HepG2 (cell line): ENCODE measurements around the gene FRMD4A. TPM values are rescaled to one million over a fixed set of nuclear protein-coding genes. Genes with fewer than 3 reads are reported as not detected.

ENCODE experiments used
- ATAC-seq: fragments of 200-7000 bp; cut with Tn5 transposase; 3 replicates; pipeline ENCODE4 v1.9.1; 2020; ENCODE audit warnings: mild to moderate bottlenecking, moderate library complexity
- BruUV-seq: library from RNA; stranded (reverse); fragments of 400-500 nt; replicated peaks from 2 replicates; lab custom pipeline; 2021; lab: Mats Ljungman, UMichigan
- CTCF ChIA-PET: fragments of 300-600 bp; formaldehyde crosslinking; extraction: SDS; loops from one replicate; lab custom pipeline; 2021; ENCODE audit warnings: low total read pairs, inconsistent platforms, low intra/inter-chr PET ratio; lab: Yijun Ruan, JAX
- POLR2A ChIA-PET: fragments of 350-600 bp; sonication (Branson Sonifier 250); formaldehyde crosslinking; loops from one replicate; lab custom pipeline; 2020; ENCODE audit warnings: antibody characterized with exemption, inconsistent platforms; lab: Yijun Ruan, JAX
- DNase-seq: peaks from one replicate; pipeline ENCODE4 v3.0.0-alpha.2; 2015; ENCODE audit warnings: low spot score
- FAIRE-seq: peaks from 3 replicates; lab custom pipeline; 2011; peaks lifted over from hg19 to GRCh38; lab: Jason Lieb, UNC
- H2AFZ ChIP-seq: one replicate; pipeline ENCODE4 v1.6.1; 2011; ENCODE audit warnings: low read length, inconsistent platforms
- H3K27ac ChIP-seq: fragments of 300-600 bp; 3 replicates; pipeline ENCODE4 v1.8.0; 2011; ENCODE audit warnings: mixed run types, mild to moderate bottlenecking, mixed read lengths, low read length, inconsistent platforms; ENCODE audit not compliant: insufficient read depth; ENCODE audit errors: extremely low read length
- H3K27me3 ChIP-seq, 2 experiments: fragments of 200-600 bp in 1 of 2; 2 replicates in 1 of 2; 3 replicates in 1 of 2; pipeline versions ENCODE4 v1.6.0 to v1.8.0; 2011; ENCODE audit warnings: low read length in 2 of 2, mild to moderate bottlenecking in 2 of 2, moderate library complexity in 2 of 2, inconsistent platforms in 1 of 2; ENCODE audit not compliant: insufficient read depth in 2 of 2, control insufficient read depth in 1 of 2
- H3K36me3 ChIP-seq, 2 experiments: fragments of 200-600 bp in 1 of 2; replicated peaks in 1 of 2; 2 replicates in 1 of 2; 3 replicates in 1 of 2; pipeline versions ENCODE4 v1.5.1 to v1.8.0; 2011; ENCODE audit warnings: low read length in 2 of 2, inconsistent platforms in 1 of 2; ENCODE audit not compliant: insufficient read depth in 2 of 2, control insufficient read depth in 1 of 2
- H3K4me1 ChIP-seq: 2 replicates; pipeline ENCODE4 v1.5.1; 2012; ENCODE audit warnings: low read length, inconsistent platforms; ENCODE audit not compliant: insufficient read depth
- H3K4me2 ChIP-seq: 2 replicates; pipeline ENCODE4 v1.6.0; 2011; ENCODE audit warnings: low read depth, low read length, inconsistent platforms
- H3K4me3 ChIP-seq, 3 experiments: fragments of 200-600 bp in 1 of 3; sonication (generic), shearing (Covaris generic) in 1 of 3; replicated peaks in 1 of 3; 2 replicates each; pipeline ENCODE4 v1.5.1; 2011 to 2016; ENCODE audit warnings: low read length in 3 of 3, inconsistent platforms in 2 of 3, low read depth in 2 of 3, mild to moderate bottlenecking in 2 of 3, control low read depth in 1 of 3, mixed read lengths in 1 of 3; ENCODE audit not compliant: insufficient read depth in 1 of 3
- H3K79me2 ChIP-seq: one replicate; pipeline ENCODE4 v1.6.1; 2011; ENCODE audit warnings: low read length, inconsistent platforms; ENCODE audit not compliant: insufficient read depth
- H3K9ac ChIP-seq: 2 replicates; pipeline ENCODE4 v1.6.0; 2011; ENCODE audit warnings: mild to moderate bottlenecking, low read depth, low read length, inconsistent platforms; ENCODE audit not compliant: insufficient read depth
- H3K9me3 ChIP-seq: 2 replicates; pipeline ENCODE4 v1.5.1; 2012; ENCODE audit warnings: mild to moderate bottlenecking, low read length
- H4K20me1 ChIP-seq: 2 replicates; pipeline ENCODE4 v1.6.0; 2011; ENCODE audit warnings: inconsistent platforms, mild to moderate bottlenecking, low read length, moderate library complexity; ENCODE audit not compliant: insufficient read depth
- AGO1 ChIP-seq: fragments of 200-400 bp; formaldehyde crosslinking; IDR thresholded peaks from 2 replicates; pipeline ENCODE4 v1.6.1; 2017; ENCODE audit warnings: mild to moderate bottlenecking, low read depth, low read length, moderate library complexity; ENCODE audit not compliant: poor library complexity, severe bottlenecking
- ATF7 ChIP-seq, 2 experiments: fragments of 450-650 bp in 1 of 2; sonication (generic) in 1 of 2; formaldehyde crosslinking in 1 of 2; IDR thresholded peaks; 2 replicates each; pipeline versions ENCODE4 v1.4.0 to v1.6.1; 2016 to 2020; ENCODE audit warnings: antibody characterized with exemption in 1 of 2, mild to moderate bottlenecking in 1 of 2, missing genetic modification reagents in 1 of 2
- CCDC6 ChIP-seq: sonication (generic); formaldehyde crosslinking; IDR thresholded peaks from 2 replicates; pipeline ENCODE4 v1.8.1; 2022; ENCODE audit warnings: mild to moderate bottlenecking, missing genetic modification reagents, moderate library complexity
- CHCHD3 ChIP-seq: sonication (generic); formaldehyde crosslinking; IDR thresholded peaks from 2 replicates; pipeline ENCODE4 v1.8.0; 2022; ENCODE audit warnings: mild to moderate bottlenecking, missing genetic modification reagents, moderate library complexity
- CHD2 ChIP-seq: IDR thresholded peaks from 2 replicates; pipeline ENCODE4 v1.6.1; 2011; ENCODE audit warnings: low read depth, low read length, improper control_type of control experiment
- HINFP ChIP-seq: sonication (generic); formaldehyde crosslinking; IDR thresholded peaks from 2 replicates; pipeline ENCODE4 v1.4.0; 2020; ENCODE audit warnings: low read depth, mild to moderate bottlenecking, missing genetic modification reagents
- KDM2A ChIP-seq: sonication (generic); formaldehyde crosslinking; IDR thresholded peaks from 2 replicates; pipeline ENCODE4 v1.4.0; 2020; ENCODE audit warnings: low read depth, missing genetic modification reagents, borderline replicate concordance
- RAD51 ChIP-seq: fragments of 450-650 bp; IDR thresholded peaks from 2 replicates; pipeline ENCODE4 v1.6.1; 2016; ENCODE audit warnings: borderline replicate concordance
- RBM39 ChIP-seq: fragments of 200-400 bp; formaldehyde crosslinking; IDR thresholded peaks from one replicate; pipeline ENCODE4 v1.6.1; 2018; ENCODE audit warnings: antibody characterized with exemption, mild to moderate bottlenecking, low read depth, low read length; ENCODE audit not compliant: poor library complexity, severe bottlenecking
- SOX5 ChIP-seq: IDR thresholded peaks from 2 replicates; pipeline ENCODE4 v1.6.1; 2016; ENCODE audit warnings: borderline replicate concordance
- TCF7 ChIP-seq: sonication (generic); IDR thresholded peaks from 2 replicates; pipeline ENCODE4 v1.6.1; 2016; ENCODE audit warnings: antibody characterized with exemption, low read depth
- ZNF577 ChIP-seq: sonication (generic); formaldehyde crosslinking; IDR thresholded peaks from 2 replicates; pipeline ENCODE4 v1.4.0; 2020; ENCODE audit warnings: mild to moderate bottlenecking, low read depth, missing genetic modification reagents, borderline replicate concordance
- ZNF674 ChIP-seq: sonication (generic); formaldehyde crosslinking; IDR thresholded peaks from 2 replicates; pipeline ENCODE4 v1.5.0; 2020; ENCODE audit warnings: low read depth, mild to moderate bottlenecking, missing genetic modification reagents
- ZNF75D ChIP-seq: sonication (generic); formaldehyde crosslinking; IDR thresholded peaks from 2 replicates; pipeline ENCODE4 v1.8.1; 2023; ENCODE audit warnings: missing genetic modification reagents, mild to moderate bottlenecking, borderline replicate concordance
- WGBS: methylation state at CpG from one replicate; pipeline ENCODE4 v1.1.6; 2017; ENCODE audit warnings: low lambda C conversion rate; 5-methylcytosine and 5-hydroxymethylcytosine counted together
- in situ Hi-C: cut with HindIII; loops from 2 replicates; pipeline ENCODE4 v1.10.0; 2017; ENCODE audit warnings: low pct_unique_long_range_greater_than_20kb; ENCODE audit not compliant: extremely low pct_ligation_motif_present
- intact Hi-C: fragments of 100-400 bp; cut with micrococcal nuclease; formaldehyde crosslinking; loops from one replicate; pipeline ENCODE4 v1.10.0; 2022; ENCODE audit not compliant: unreplicated experiment
- polyA plus RNA-seq, 8 experiments: library from polyadenylated mRNA; depleted of rRNA in 3 of 8; stranded (reverse) in 7 of 8; unstranded in 1 of 8; fragments of >200 nt; fragmentation: Illumina TruSeq in 4 of 8; extraction: Trizol in 4 of 8; gene quantifications; 2 replicates each; pipeline versions ENCODE4 v1.2.1 to v1.2.3, GENCODE V29; 2011 to 2016; ENCODE audit warnings: low read depth in 4 of 8, missing spikeins in 1 of 8, mixed read lengths in 1 of 8; ENCODE audit not compliant: insufficient read depth in 1 of 8
- total RNA-seq, 5 experiments: library from RNA; depleted of rRNA; stranded (reverse); fragments of >200 nt; fragmentation: Illumina TruSeq; extraction: Trizol; gene quantifications; 2 replicates each; pipeline ENCODE4 v1.2.3, GENCODE V29; 2016; ENCODE audit warnings: low read depth in 1 of 5
- TF ChIP-seq, protein P1 (sequence below): sonication (generic); formaldehyde crosslinking; conservative IDR thresholded peaks from 2 replicates; pipeline ENCODE4 v1.5.0; 2020; ENCODE audit warnings: missing genetic modification reagents

FRMD4A gene
- total and polyA plus RNA-seq, 2 of the 13 experiments (the other 11 are each of a cell fraction or from before 2014, with no cell fraction given): 0.09 to 0.26 TPM

- TF ChIP-seq HINFP (CRISPR knock-in tag) (no peak), KDM2A (CRISPR knock-in tag) (no peak), RAD51 (no peak), CCDC6 (CRISPR knock-in tag) (no peak), ZNF577 (no peak), CHD2 (no peak)
These were observed 76.4 kb downstream of the FRMD4A start (continued) for GRCh38 chr10:14254368-14254767.

GRCh38 chr10:14253711-14254110, 77.0 kb downstream of the FRMD4A start:
- 6% methylated on average over 5 of the region's 5 CpGs for WGBS
- TF ChIP-seq SOX5 (CRISPR knock-in tag) (no peak), TCF7 (no peak), RBM39 (no peak), CHCHD3 (CRISPR knock-in tag) (no peak), AGO1 (no peak), ATF7 (IDR thresholded peaks at IDR 0.05) (no peak), ATF7 (CRISPR knock-in tag; IDR thresholded peaks at IDR 0.05) (no peak), ZNF75D (CRISPR knock-in tag) (no peak), ZNF674 (CRISPR knock-in tag) (no peak)
- TF ChIP-seq, protein P1, sequence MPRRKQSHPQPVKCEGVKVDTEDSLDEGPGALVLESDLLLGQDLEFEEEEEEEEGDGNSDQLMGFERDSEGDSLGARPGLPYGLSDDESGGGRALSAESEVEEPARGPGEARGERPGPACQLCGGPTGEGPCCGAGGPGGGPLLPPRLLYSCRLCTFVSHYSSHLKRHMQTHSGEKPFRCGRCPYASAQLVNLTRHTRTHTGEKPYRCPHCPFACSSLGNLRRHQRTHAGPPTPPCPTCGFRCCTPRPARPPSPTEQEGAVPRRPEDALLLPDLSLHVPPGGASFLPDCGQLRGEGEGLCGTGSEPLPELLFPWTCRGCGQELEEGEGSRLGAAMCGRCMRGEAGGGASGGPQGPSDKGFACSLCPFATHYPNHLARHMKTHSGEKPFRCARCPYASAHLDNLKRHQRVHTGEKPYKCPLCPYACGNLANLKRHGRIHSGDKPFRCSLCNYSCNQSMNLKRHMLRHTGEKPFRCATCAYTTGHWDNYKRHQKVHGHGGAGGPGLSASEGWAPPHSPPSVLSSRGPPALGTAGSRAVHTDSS (CRISPR knock-in tag): no peak
- ChIA-PET CTCF (no interaction called here), POLR2A (no interaction called here)
- Histone ChIP-seq H4K20me1 (no peaks in the 10 kb centered on the region), H3K27ac (no peak overlapping the region), H3K9ac (no peak overlapping the region), H3K36me3 (no peaks in the 10 kb centered on the region), H3K9me3 (no peaks in the 10 kb centered on the region; the same call in 1 of the 2 replicates), H2AFZ (no peak overlapping the region), H3K4me2 (no peak overlapping the region), H3K79me2 (no peaks in the 10 kb centered on the region), H3K4me1 (no peaks in the 10 kb centered on the region), H3K4me3 (no peak overlapping the region), H3K27me3 (no peaks in the 10 kb centered on the region; a peak in 1 of 5 replicates)
- DNase-seq: no peak
- no peak for FAIRE-seq
- in situ Hi-C loops (no loop called here), intact Hi-C loops (no loop called here)
- no TSS peak for BruUV-seq
- no peak for ATAC-seq
